GM10266 (cell line): Measurements from ENCODE around the gene ATP2B1.

Experiments used
- DNase-seq: peaks from one replicate; pipeline ENCODE4 v3.0.0; 2012; ENCODE audit errors: extremely low spot score
- TF ChIP-seq, protein P1 (sequence below): IDR thresholded peaks from 2 replicates; pipeline ENCODE4 v1.5.1; 2012; ENCODE audit warnings: mild to moderate bottlenecking, low read depth; ENCODE audit not compliant: control insufficient read depth, insufficient read depth; ENCODE audit errors: missing control alignments

ATP2B1 gene

DNA sequence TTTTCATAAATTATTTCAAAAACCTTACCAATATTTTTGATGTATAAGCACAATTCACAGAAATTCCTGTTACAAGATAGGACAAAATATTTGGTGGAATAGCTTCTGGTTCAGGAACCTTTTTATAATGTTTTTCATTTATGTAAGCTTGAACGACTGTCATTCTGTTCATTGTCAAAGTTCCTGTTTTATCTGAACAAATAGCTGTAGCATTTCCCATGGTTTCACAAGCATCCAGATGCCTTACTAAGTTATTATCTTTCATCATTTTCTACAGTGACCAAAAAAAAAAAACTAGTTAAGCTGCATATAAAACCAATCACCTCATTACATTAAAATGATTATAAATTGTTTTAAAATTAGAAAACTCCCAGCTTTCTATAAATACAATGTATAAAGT is 87.1 kb downstream of the ATP2B1 start:
- no peak for DNase-seq
- TF ChIP-seq, protein P1, sequence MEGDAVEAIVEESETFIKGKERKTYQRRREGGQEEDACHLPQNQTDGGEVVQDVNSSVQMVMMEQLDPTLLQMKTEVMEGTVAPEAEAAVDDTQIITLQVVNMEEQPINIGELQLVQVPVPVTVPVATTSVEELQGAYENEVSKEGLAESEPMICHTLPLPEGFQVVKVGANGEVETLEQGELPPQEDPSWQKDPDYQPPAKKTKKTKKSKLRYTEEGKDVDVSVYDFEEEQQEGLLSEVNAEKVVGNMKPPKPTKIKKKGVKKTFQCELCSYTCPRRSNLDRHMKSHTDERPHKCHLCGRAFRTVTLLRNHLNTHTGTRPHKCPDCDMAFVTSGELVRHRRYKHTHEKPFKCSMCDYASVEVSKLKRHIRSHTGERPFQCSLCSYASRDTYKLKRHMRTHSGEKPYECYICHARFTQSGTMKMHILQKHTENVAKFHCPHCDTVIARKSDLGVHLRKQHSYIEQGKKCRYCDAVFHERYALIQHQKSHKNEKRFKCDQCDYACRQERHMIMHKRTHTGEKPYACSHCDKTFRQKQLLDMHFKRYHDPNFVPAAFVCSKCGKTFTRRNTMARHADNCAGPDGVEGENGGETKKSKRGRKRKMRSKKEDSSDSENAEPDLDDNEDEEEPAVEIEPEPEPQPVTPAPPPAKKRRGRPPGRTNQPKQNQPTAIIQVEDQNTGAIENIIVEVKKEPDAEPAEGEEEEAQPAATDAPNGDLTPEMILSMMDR = no peak

DNA sequence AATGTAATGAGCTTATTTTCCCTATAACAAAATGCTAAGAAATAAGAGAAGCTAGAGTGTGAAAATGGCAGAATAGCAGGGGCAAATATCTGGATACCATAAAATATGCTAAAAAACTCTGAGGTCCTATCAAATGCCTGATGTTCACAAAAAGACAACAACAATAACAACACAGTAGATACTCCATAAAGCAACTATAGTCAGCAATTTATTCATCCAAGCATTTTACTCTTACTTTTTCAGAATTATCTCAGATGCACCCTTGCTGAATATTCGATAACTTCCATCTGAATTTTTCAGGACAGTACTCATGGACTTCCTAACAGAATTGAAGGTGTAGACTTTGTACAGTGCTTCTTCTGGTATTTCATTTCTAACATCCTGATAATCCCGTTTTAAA is 88.9 kb downstream of the ATP2B1 start:
- DNase-seq = no peak
- TF ChIP-seq, protein P1 = no peak

DNA sequence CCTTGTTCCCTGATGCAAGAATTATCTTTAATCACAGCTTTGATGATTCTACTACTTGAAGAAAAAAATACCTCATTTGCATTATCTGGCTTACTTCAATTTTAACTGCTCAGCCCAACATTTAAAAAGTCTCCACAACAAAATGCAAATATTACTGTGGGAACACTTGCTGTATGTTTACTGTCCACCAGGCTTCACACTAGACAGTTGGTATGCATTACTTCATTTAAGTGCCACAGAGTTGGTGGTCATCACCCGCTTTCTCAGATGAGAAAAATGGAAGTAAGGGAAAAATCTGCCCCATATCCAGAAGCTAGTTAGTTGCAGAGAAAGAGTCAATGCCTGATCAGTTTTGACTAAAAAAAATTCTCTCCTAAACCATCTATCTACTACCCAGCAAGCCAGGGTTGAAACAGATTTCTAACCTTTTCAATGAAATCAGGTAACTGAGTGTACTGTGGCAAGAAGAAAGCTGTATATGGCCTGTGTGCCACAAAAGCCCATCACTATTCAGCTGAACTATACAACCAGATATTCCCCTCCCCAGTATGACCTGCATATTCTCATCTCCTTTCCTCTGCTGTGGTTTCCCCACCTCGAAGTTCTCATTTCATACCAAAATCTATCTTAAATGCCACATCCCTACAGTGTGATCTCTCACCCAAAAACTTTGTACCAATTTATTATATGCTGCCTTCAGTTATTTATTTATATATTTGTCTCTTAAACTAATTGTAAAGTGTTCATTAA is 90.3 kb downstream of the ATP2B1 start:
- no peak for DNase-seq
- TF ChIP-seq, protein P1 = no peak

DNA sequence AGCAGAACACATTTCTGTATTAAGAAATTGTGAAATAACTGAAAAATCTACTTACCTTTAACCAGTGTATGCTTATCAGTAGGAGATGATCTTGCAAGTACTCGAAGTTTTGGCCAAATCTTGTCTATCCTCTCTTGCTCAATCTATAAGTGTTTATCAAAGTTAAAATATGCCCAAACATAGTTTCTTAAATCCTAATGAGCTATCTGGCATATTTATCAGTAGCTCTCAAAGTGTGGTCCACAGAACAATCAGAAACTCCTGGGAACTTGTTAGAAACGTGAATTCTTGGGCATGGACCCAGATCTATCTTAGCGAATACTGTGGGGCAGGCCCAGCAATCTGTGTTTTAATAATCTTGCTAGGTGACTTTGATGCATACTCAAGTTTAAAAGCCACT is 98.3 kb downstream of the ATP2B1 start:
- no peak for DNase-seq

DNA sequence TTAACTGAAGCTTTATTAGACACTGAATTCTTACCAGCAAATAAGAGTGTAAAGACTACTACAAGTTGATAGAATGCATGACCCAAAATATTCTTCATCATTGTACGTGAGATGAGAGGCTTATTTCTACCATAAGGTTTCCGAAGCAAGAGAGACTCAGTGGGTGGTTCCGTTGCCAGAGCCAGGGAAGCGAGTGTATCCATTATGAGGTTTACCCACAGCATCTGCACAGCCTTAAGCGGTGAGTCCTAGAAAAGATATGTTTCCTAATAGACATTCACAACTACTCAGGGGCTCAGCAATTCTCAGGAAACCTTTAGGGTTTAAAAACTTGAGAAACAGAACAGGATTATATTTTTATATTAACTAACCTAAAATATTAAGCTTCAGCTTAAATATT is 105.0 kb downstream of the ATP2B1 start:
- no peak for DNase-seq
- TF ChIP-seq, protein P1 = no peak

More for the DNA sequence above, 98.3 kb downstream of the ATP2B1 start:
- TF ChIP-seq, protein P1 = no peak

DNA sequence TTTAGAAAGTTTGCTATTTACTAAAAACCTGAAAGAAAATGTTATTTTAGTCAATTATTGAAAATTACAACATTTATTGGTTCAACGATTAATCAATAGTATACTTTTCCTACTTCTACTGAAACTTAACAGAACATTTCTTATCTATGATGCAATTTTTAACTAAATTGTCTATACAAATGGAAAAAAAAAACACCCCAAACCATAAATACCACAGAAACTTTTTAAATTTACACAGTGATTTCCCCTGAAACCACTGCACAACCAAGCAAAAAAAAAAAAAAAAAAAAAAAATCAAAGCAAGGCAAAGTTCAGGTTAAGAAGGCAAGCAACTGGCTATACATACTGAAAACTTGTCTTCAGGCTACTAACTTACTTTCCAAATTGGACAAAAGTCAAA is 110.9 kb downstream of the ATP2B1 start:
- TF ChIP-seq, protein P1 = no peak
- peak; percentile 19 for DNase-seq

DNA sequence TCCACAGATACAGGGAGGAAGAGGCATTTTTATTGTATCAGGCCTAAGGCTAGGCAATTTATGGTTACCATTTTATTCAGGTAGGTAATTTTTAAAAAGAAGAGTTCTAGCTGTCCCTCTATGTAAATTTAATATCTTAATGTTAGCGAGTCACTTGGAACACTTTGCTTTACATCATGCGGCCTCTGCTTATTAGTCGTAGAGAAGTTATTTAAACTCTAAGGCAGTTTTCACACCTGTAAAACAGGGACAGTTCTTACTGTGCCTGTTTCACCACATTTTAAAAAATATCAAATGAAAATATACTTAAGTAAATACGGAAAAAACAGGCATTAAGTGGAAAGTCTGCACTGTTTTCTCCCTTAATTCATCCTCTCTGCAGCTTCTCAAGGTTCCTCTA is 111.4 kb downstream of the ATP2B1 start:
- DNase-seq = no peak
- TF ChIP-seq, protein P1 = no peak
